Mammary epithelial cell (primary cell): ENCODE measurements around the gene GRID1.

Source experiments
- CTCF ChIP-seq, 2 donors: IDR thresholded peaks in 1 of 2; conservative IDR thresholded peaks in 1 of 2; 2 replicates each; pipeline ENCODE4 v1.5.1; 2011 to 2012; ENCODE audit warnings: inconsistent platforms in 2 of 2, low read length in 2 of 2, mild to moderate bottlenecking in 2 of 2, control low read depth in 1 of 2, low read depth in 1 of 2; ENCODE audit not compliant: insufficient read depth in 1 of 2; ENCODE audit errors: extremely low read depth in 1 of 2
- EZH2 ChIP-seq: IDR thresholded peaks from 2 replicates; pipeline ENCODE4 v1.6.1; 2012; ENCODE audit warnings: low read length, inconsistent platforms, borderline replicate concordance

GRCh38 chr10:86188326-86188725, 178.3 kb downstream of the GRID1 start:
- TF ChIP-seq CTCF (conservative IDR thresholded peaks at IDR 0.05 in 1 of 2, IDR thresholded peaks at IDR 0.05 in 1 of 2; ENCODE audit: extremely low read depth in 1 of 2, insufficient read depth in 1 of 2, low read depth in 1 of 2, low read length in 2 of 2): no peak
- no peak for TF ChIP-seq EZH2
